Measurements from ENCODE around the gene ZFAND3.

DNA sequence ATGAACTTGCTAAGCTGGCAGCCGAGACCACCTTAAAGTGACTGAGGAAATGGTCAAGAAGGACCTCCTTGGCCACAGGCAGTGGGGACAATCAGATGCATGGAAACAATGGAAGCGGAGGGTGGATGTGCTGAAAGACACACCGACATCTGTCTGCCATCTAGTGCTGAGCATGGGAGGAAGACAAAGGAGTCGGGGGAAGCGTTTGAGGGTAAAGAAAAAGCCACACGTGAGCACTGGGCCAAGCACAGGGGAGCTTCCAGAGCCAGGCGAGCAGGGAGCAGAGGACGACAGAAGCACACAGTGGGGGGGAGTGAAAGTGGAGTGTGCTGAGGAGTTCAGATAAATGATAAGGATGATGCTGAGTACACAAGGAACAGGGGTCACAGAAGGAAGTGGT is 367.8 kb downstream of the ZFAND3 start:
- TF ChIP-seq, protein P1, sequence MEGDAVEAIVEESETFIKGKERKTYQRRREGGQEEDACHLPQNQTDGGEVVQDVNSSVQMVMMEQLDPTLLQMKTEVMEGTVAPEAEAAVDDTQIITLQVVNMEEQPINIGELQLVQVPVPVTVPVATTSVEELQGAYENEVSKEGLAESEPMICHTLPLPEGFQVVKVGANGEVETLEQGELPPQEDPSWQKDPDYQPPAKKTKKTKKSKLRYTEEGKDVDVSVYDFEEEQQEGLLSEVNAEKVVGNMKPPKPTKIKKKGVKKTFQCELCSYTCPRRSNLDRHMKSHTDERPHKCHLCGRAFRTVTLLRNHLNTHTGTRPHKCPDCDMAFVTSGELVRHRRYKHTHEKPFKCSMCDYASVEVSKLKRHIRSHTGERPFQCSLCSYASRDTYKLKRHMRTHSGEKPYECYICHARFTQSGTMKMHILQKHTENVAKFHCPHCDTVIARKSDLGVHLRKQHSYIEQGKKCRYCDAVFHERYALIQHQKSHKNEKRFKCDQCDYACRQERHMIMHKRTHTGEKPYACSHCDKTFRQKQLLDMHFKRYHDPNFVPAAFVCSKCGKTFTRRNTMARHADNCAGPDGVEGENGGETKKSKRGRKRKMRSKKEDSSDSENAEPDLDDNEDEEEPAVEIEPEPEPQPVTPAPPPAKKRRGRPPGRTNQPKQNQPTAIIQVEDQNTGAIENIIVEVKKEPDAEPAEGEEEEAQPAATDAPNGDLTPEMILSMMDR (IDR thresholded peaks at IDR 0.05) = no peak
- no peak for TF ChIP-seq POLR2A (IDR thresholded peaks at IDR 0.05)
- no peak for TF ChIP-seq EP300 (IDR thresholded peaks at IDR 0.05)
- no peak for TF ChIP-seq POLR2AphosphoS5 (IDR thresholded peaks at IDR 0.05)

All from upper lobe of left lung (tissue), 4 donors.